Vagina (tissue), 2 donors: ENCODE measurements around the gene ANKS3. TPM values are rescaled to one million over a fixed set of nuclear protein-coding genes. Genes with fewer than 3 reads are reported as not detected.

ENCODE experiments used
- DNase-seq, 2 donors: peaks; one replicate each; pipeline ENCODE4 v3.0.0-alpha.2; 2017; ENCODE audit errors: extremely low spot score in 2 of 2
- H3K27ac ChIP-seq: fragments of 200-600 bp; sonication (generic); one replicate; pipeline ENCODE4 v1.5.1; 2019
- H3K27me3 ChIP-seq: fragments of 200-600 bp; sonication (generic); one replicate; pipeline ENCODE4 v1.5.1; 2019
- H3K36me3 ChIP-seq, 2 donors: fragments of 200-600 bp; sonication (generic); one replicate each; pipeline ENCODE4 v1.5.1; 2017 to 2019
- H3K4me1 ChIP-seq: fragments of 200-600 bp; sonication (generic); one replicate; pipeline ENCODE4 v1.5.1; 2019
- H3K4me3 ChIP-seq, 2 donors: fragments of 200-600 bp; sonication (generic); 1 replicate in 1 of 2; 2 replicates in 1 of 2; pipeline ENCODE4 v1.5.1; 2016 to 2019
- H3K9me3 ChIP-seq: fragments of 200-600 bp; sonication (generic); one replicate; pipeline ENCODE4 v1.5.1; 2019
- POLR2A ChIP-seq, 2 donors: fragments of 450-650 bp; IDR thresholded peaks; one replicate each; pipeline ENCODE4 v1.6.1; 2017; ENCODE audit warnings: antibody characterized with exemption in 2 of 2, mild to moderate bottlenecking in 2 of 2, moderate library complexity in 2 of 2
- POLR2AphosphoS5 ChIP-seq, 2 donors: sonication (generic); formaldehyde crosslinking; IDR thresholded peaks; one replicate each; pipeline ENCODE4 v1.9.0; 2017; ENCODE audit warnings: antibody characterized with exemption in 2 of 2, mild to moderate bottlenecking in 2 of 2, low read depth in 1 of 2; ENCODE audit not compliant: insufficient read depth in 1 of 2
- intact Hi-C: fragments of 100-400 bp; cut with DNase I; formaldehyde crosslinking; loops from one replicate; pipeline ENCODE4 v1.15.1; 2023
- total RNA-seq: library from RNA; depleted of rRNA; stranded (reverse); fragments of >200 nt; gene quantifications from one replicate; pipeline ENCODE4 v1.2.3, GENCODE V29; 2016
- TF ChIP-seq, protein P1 (sequence below), 3 experiments: fragments of 450-650 bp in 2 of 3; fragments of 200-600 bp in 1 of 3; sonication (generic) in 1 of 3; IDR thresholded peaks; one replicate each; pipeline ENCODE4 v1.5.1; 2017 to 2019; ENCODE audit warnings: antibody characterized with exemption in 3 of 3, mild to moderate bottlenecking in 2 of 3, moderate library complexity in 2 of 3

Gene ANKS3
- total RNA-seq, 1 donor from 2014 or later: 25.3 TPM

DNA sequence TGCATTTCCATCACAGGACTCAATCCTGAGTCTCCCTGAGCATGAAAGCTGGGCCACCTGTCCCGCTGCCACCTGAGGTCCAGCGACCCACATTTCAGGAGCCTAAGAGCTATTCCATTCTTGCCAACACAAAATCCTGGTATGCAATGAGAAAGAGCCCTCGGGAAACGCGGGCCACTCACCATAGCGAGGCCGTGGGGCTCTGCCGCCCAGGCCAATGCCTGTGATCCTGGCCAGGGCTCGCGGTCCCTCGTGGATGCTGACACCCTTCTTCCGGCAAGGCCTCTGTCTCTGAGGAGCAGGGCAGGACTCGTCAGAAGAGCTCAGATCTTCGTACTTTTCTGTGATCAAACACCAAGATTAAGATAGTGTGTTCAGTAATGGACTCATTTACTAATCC is 29.2 kb downstream of the ANKS3 start:
- Histone ChIP-seq H3K9me3 (no peaks in the 10 kb centered on the region), H3K36me3 (peaks cover 3 to 42% of the 10 kb centered on the region in 2 donors), H3K27ac (no peak overlapping the region), H3K4me3 (no peak overlapping the region), H3K27me3 (no peaks in the 10 kb centered on the region), H3K4me1 (no peaks in the 10 kb centered on the region)
- intact Hi-C loops: no loop called here
- no peak for DNase-seq
- TF ChIP-seq, protein P1, sequence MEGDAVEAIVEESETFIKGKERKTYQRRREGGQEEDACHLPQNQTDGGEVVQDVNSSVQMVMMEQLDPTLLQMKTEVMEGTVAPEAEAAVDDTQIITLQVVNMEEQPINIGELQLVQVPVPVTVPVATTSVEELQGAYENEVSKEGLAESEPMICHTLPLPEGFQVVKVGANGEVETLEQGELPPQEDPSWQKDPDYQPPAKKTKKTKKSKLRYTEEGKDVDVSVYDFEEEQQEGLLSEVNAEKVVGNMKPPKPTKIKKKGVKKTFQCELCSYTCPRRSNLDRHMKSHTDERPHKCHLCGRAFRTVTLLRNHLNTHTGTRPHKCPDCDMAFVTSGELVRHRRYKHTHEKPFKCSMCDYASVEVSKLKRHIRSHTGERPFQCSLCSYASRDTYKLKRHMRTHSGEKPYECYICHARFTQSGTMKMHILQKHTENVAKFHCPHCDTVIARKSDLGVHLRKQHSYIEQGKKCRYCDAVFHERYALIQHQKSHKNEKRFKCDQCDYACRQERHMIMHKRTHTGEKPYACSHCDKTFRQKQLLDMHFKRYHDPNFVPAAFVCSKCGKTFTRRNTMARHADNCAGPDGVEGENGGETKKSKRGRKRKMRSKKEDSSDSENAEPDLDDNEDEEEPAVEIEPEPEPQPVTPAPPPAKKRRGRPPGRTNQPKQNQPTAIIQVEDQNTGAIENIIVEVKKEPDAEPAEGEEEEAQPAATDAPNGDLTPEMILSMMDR (IDR thresholded peaks at IDR 0.05): no peak
- no peak for TF ChIP-seq POLR2A (IDR thresholded peaks at IDR 0.05)
- TF ChIP-seq POLR2AphosphoS5 (IDR thresholded peaks at IDR 0.05; ENCODE audit: insufficient read depth in 1 of 2, low read depth in 1 of 2): no peak

DNA sequence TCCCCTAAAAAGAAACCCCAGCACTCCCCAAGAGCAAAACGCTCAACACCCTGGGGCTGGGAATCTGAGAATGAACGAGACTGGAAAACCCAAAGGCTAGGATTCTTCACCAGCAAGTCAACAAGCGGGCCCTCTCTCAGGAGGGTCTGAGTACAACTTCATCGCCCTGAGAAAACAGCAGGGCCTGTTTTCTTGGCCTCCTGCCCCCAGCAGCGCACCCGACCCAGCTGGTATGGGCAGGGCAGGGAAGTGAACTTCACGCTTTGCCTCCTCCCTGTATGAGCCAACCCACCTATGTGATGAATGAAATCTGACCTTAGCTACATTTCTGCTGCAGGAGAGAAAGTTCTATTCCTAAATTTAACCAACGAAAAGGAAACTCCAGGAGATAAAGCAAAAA is 29.6 kb downstream of the ANKS3 start:
- intact Hi-C loops: no loop called here
- H3K36me3 ChIP-seq: peaks cover 3 to 46% of the 10 kb centered on the region in 2 donors
- TF ChIP-seq POLR2A (IDR thresholded peaks at IDR 0.05) (no peak), POLR2AphosphoS5 (IDR thresholded peaks at IDR 0.05; ENCODE audit: insufficient read depth in 1 of 2, low read depth in 1 of 2) (no peak)
- TF ChIP-seq, protein P1 (IDR thresholded peaks at IDR 0.05): no peak
- H3K9me3 ChIP-seq: no peaks in the 10 kb centered on the region
- no peaks in the 10 kb centered on the region for H3K27me3 ChIP-seq
- H3K27ac ChIP-seq: no peak overlapping the region
- no peaks in the 10 kb centered on the region for H3K4me1 ChIP-seq
- no peak overlapping the region for H3K4me3 ChIP-seq
- DNase-seq: no peak

DNA sequence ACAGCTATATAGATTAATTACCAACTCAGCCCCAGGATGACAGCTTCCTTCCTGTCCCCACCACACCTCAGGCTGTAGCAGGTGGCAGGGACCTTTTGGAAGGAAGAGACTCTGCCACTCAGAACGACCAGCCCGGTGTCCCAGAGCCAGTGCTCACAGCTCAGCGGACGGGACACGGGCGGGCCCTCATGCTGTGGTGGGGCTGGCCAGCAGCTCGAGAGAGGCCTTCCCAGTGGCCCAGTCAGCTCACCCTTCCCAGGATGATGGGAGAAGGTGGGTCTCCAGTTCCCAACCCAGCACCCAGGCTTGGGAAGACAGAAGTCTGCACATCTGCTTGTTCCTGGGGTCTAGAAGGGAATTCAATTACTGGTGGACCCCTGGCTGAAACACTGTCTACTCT is 30.2 kb downstream of the ANKS3 start:
- Histone ChIP-seq H3K27ac (no peak overlapping the region), H3K4me1 (no peaks in the 10 kb centered on the region), H3K9me3 (no peaks in the 10 kb centered on the region), H3K4me3 (no peak overlapping the region), H3K27me3 (no peaks in the 10 kb centered on the region), H3K36me3 (peaks cover 3 to 52% of the 10 kb centered on the region in 2 donors)
- DNase-seq: no peak
- TF ChIP-seq POLR2A (IDR thresholded peaks at IDR 0.05) (no peak), POLR2AphosphoS5 (IDR thresholded peaks at IDR 0.05; ENCODE audit: insufficient read depth in 1 of 2, low read depth in 1 of 2) (no peak)
- TF ChIP-seq, protein P1 (IDR thresholded peaks at IDR 0.05): no peak
- intact Hi-C loops: no loop called here

DNA sequence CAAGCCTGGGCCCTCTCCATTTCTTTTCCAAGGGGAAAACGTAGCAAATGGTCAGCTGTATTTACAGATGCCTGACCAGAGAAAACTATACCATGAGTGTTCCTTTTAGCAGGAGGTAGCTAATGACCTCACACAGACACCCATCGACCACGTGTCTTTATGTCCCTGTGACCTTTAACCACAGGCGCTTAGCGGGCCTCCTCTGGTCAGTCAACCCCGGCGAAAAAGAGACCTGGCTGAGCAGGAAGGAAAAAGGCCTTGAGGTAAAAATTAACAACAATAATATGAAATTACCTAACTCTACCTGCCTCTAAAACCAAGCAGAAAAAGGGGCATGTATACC is 31.6 kb downstream of the ANKS3 start:
- no peaks in the 10 kb centered on the region for H3K4me1 ChIP-seq
- H3K4me3 ChIP-seq: no peak overlapping the region
- no peaks in the 10 kb centered on the region for H3K9me3 ChIP-seq
- intact Hi-C loops: no loop called here
- DNase-seq: no peak
- no peak overlapping the region for H3K27ac ChIP-seq
- TF ChIP-seq POLR2AphosphoS5 (IDR thresholded peaks at IDR 0.05; ENCODE audit: insufficient read depth in 1 of 2, low read depth in 1 of 2) (no peak), POLR2A (IDR thresholded peaks at IDR 0.05) (no peak)
- TF ChIP-seq, protein P1 (IDR thresholded peaks at IDR 0.05): no peak
- H3K27me3 ChIP-seq: no peaks in the 10 kb centered on the region
- H3K36me3 ChIP-seq: peaks cover 3 to 57% of the 10 kb centered on the region in 2 donors

DNA sequence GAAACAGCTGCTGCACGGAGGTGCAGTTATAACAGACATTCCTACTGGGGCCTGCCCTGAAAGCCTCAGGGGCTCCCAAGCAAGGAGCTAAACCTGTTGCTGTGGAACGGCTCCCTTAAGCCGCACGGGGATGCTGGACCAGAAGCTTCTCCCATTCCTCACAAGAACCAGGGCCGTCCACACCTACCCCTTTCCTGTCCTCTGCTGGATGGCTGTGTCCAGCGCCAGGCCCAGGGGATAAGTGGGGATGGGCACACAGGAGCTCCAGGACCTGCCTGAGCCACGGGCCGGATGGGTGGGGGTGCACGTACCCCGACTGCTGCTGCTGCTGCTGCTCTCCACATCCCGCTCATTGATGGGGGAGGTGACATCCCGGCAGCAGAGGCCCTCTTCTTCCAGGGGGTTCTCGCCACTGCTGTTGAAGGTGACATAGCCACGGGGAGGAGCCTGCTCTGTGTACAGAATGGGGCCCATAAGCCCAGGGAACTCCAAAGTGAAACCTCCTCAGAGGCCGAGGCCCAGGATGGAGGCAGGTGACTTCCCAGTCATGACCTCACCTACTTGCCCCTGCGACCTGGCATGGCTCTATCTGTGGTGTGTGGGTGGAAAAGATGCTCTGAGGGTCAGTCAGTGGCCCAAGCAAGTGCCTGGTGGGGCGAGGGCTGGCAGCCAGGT is 32.1 kb downstream of the ANKS3 start:
- peaks cover 3 to 56% of the 10 kb centered on the region in 2 donors for H3K36me3 ChIP-seq
- H3K9me3 ChIP-seq: no peaks in the 10 kb centered on the region
- H3K27me3 ChIP-seq: no peaks in the 10 kb centered on the region
- H3K4me1 ChIP-seq: no peaks in the 10 kb centered on the region
- TF ChIP-seq POLR2A (IDR thresholded peaks at IDR 0.05) (no peak), POLR2AphosphoS5 (IDR thresholded peaks at IDR 0.05; ENCODE audit: insufficient read depth in 1 of 2, low read depth in 1 of 2) (no peak)
- TF ChIP-seq, protein P1 (IDR thresholded peaks at IDR 0.05): no peak
- no peak overlapping the region for H3K27ac ChIP-seq
- intact Hi-C loops: no loop called here
- H3K4me3 ChIP-seq: no peak overlapping the region
- DNase-seq: no peak
